ENCODE data around the gene CHRM3. TPM values are rescaled to one million over a fixed set of nuclear protein-coding genes. Genes with fewer than 3 reads are reported as not detected.

The CHRM3 gene
- total RNA-seq, 4 donors from 2014 or later = 0.07 to 0.55 (median 0.07) TPM; not detected in 1

- in situ Hi-C loops (cut with MboI; ENCODE audit: low sequenced_read_pairs in 4 of 4) = no loop called here
- TF ChIP-seq POLR2A (IDR thresholded peaks at IDR 0.05) (no peak), CTCF (IDR thresholded peaks at IDR 0.05 in 4 of 5, conservative IDR thresholded peaks at IDR 0.05 in 1 of 5) (no peak)
- H3K27ac ChIP-seq = no peak overlapping the region
These were observed 2.7 kb upstream of the CHRM3 start for GRCh38 chr1:239383714-239384113.

GRCh38 chr1:239387304-239388158 is 1.2 kb downstream of the CHRM3 start:
- no peaks in the 10 kb centered on the region for H3K4me1 ChIP-seq
- intact Hi-C loops (cut with DNase I; ENCODE audit: low total_unique reads) = no loop called here
- no peak overlapping the region for H3K27ac ChIP-seq
- no peaks in the 10 kb centered on the region for H3K9me3 ChIP-seq
- TF ChIP-seq POLR2A (IDR thresholded peaks at IDR 0.05) = no peak
- H3K36me3 ChIP-seq = no peaks in the 10 kb centered on the region
- H3K27me3 ChIP-seq = peaks cover 24 to 35% (median 31%) of the 10 kb centered on the region in 3 donors
- DNase-seq (no peak), ATAC-seq (no peak)
- in situ Hi-C loops (cut with MboI; ENCODE audit: low sequenced_read_pairs in 4 of 4) = no loop called here
- peak overlapping the region in 3 of 4 donors; percentile 11 to 32 (median 11) for H3K4me3 ChIP-seq

More at GRCh38 chr1:239383714-239384113, 2.7 kb upstream of the CHRM3 start:
- Histone ChIP-seq H3K27me3 (peaks cover 17 to 29% (median 24%) of the 10 kb centered on the region in 3 donors), H3K36me3 (no peaks in the 10 kb centered on the region), H3K9me3 (no peaks in the 10 kb centered on the region), H3K4me3 (no peak overlapping the region), H3K4me1 (no peaks in the 10 kb centered on the region)
- ATAC-seq = no peak
- intact Hi-C loops (cut with DNase I; ENCODE audit: low total_unique reads) = no loop called here
- no peak for DNase-seq

- DNase-seq = no peak
- no peak for TF ChIP-seq POLR2A (IDR thresholded peaks at IDR 0.05)
- no peak for TF ChIP-seq CTCF (IDR thresholded peaks at IDR 0.05 in 4 of 5, conservative IDR thresholded peaks at IDR 0.05 in 1 of 5)
- ATAC-seq = no peak
- H3K27me3 ChIP-seq = peaks cover 24 to 35% (median 31%) of the 10 kb centered on the region in 3 donors
- H3K4me3 ChIP-seq = no peak overlapping the region
- intact Hi-C loops (cut with DNase I; ENCODE audit: low total_unique reads) = no loop called here
- no peaks in the 10 kb centered on the region for H3K9me3 ChIP-seq
- H3K27ac ChIP-seq = no peak overlapping the region
- H3K36me3 ChIP-seq = no peaks in the 10 kb centered on the region
- in situ Hi-C loops (cut with MboI; ENCODE audit: low sequenced_read_pairs in 4 of 4) = no loop called here
- no peaks in the 10 kb centered on the region for H3K4me1 ChIP-seq
These were observed 1.8 kb downstream of the CHRM3 start for GRCh38 chr1:239388159-239388485.

- ATAC-seq (no peak), DNase-seq (no peak)
- intact Hi-C loops (cut with DNase I; ENCODE audit: low total_unique reads) (no loop called here), in situ Hi-C loops (cut with MboI; ENCODE audit: low sequenced_read_pairs in 4 of 4) (no loop called here)
- H3K27me3 ChIP-seq = peaks cover 24 to 35% (median 31%) of the 10 kb centered on the region in 3 donors
- no peaks in the 10 kb centered on the region for H3K4me1 ChIP-seq
- H3K36me3 ChIP-seq = no peaks in the 10 kb centered on the region
- no peak overlapping the region for H3K27ac ChIP-seq
- TF ChIP-seq POLR2A (IDR thresholded peaks at IDR 0.05) = no peak
- TF ChIP-seq CTCF (IDR thresholded peaks at IDR 0.05 in 4 of 5, conservative IDR thresholded peaks at IDR 0.05 in 1 of 5) = no peak
- H3K4me3 ChIP-seq = no peak overlapping the region
- no peaks in the 10 kb centered on the region for H3K9me3 ChIP-seq
These were observed 2.2 kb downstream of the CHRM3 start for GRCh38 chr1:239388578-239388977.

GRCh38 chr1:239389703-239390102 is 3.3 kb downstream of the CHRM3 start:
- no peaks in the 10 kb centered on the region for H3K9me3 ChIP-seq
- peaks cover 24 to 35% (median 31%) of the 10 kb centered on the region in 3 donors for H3K27me3 ChIP-seq
- no peak overlapping the region for H3K27ac ChIP-seq
- no peaks in the 10 kb centered on the region for H3K36me3 ChIP-seq
- ATAC-seq (no peak), DNase-seq (no peak)
- in situ Hi-C loops (cut with MboI; ENCODE audit: low sequenced_read_pairs in 4 of 4) (no loop called here), intact Hi-C loops (cut with DNase I; ENCODE audit: low total_unique reads) (no loop called here)
- H3K4me1 ChIP-seq = no peaks in the 10 kb centered on the region
- no peak overlapping the region for H3K4me3 ChIP-seq
- TF ChIP-seq CTCF (IDR thresholded peaks at IDR 0.05 in 4 of 5, conservative IDR thresholded peaks at IDR 0.05 in 1 of 5) = no peak
